PC-9 (cell line): Measurements from ENCODE around the gene HAL.

Source experiments
- EZH2 ChIP-seq: fragments of 200-600 bp; sonication (generic); IDR thresholded peaks from 2 replicates; pipeline ENCODE4 v1.8.0; 2017; ENCODE audit warnings: antibody characterized with exemption, low read depth
- TF ChIP-seq, protein P1 (sequence below): fragments of 200-600 bp; sonication (generic); conservative IDR thresholded peaks from 2 replicates; pipeline ENCODE4 v1.6.1; 2017; ENCODE audit warnings: mixed run types, antibody characterized with exemption, mild to moderate bottlenecking, moderate library complexity

DNA sequence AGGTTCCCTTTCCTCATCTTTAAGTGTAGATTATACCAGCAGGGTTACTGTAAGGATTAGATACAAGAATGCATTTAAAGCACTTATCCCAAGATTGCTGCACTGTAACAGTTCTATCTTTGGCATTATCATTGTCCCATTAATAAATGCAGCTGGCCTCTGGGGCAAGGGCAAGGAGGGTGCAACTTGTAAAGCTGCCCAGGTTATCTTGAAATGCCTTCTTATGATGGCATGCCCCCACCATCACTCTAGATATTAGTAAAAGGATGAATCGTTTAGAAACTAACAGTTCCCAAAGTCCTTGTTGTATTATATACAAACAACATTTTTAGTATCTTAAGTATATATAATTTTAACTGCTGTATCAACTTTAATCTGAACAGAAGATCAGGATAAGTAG lies 32.4 kb upstream of the HAL start:
- TF ChIP-seq, protein P1, sequence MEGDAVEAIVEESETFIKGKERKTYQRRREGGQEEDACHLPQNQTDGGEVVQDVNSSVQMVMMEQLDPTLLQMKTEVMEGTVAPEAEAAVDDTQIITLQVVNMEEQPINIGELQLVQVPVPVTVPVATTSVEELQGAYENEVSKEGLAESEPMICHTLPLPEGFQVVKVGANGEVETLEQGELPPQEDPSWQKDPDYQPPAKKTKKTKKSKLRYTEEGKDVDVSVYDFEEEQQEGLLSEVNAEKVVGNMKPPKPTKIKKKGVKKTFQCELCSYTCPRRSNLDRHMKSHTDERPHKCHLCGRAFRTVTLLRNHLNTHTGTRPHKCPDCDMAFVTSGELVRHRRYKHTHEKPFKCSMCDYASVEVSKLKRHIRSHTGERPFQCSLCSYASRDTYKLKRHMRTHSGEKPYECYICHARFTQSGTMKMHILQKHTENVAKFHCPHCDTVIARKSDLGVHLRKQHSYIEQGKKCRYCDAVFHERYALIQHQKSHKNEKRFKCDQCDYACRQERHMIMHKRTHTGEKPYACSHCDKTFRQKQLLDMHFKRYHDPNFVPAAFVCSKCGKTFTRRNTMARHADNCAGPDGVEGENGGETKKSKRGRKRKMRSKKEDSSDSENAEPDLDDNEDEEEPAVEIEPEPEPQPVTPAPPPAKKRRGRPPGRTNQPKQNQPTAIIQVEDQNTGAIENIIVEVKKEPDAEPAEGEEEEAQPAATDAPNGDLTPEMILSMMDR = no peak
- no peak for TF ChIP-seq EZH2
